ENCODE results near the gene SERTM2. TPM values are rescaled to one million over a fixed set of nuclear protein-coding genes. Genes with fewer than 3 reads are reported as not detected.

Gene SERTM2
- total RNA-seq, 6 donors from 2014 or later = 0.09 to 0.27 TPM; not detected in 4

GRCh38 chrX:111515298-111515697 lies 3.9 kb downstream of the SERTM2 start:
- peak in 1 of 2 donors; percentile 21 for DNase-seq
- TF ChIP-seq EP300 (IDR thresholded peaks at IDR 0.05) = no peak
- no peak for TF ChIP-seq CTCF (IDR thresholded peaks at IDR 0.05)
- TF ChIP-seq POLR2AphosphoS5 (IDR thresholded peaks at IDR 0.05) = no peak
- no peak for TF ChIP-seq POLR2A (IDR thresholded peaks at IDR 0.05)
- H3K36me3 ChIP-seq = no peaks in the 10 kb centered on the region
- no peak overlapping the region for H3K27ac ChIP-seq
- no peak overlapping the region for H3K4me3 ChIP-seq
- no peaks in the 10 kb centered on the region for H3K27me3 ChIP-seq
- H3K4me1 ChIP-seq = no peaks in the 10 kb centered on the region
- no peak for ATAC-seq (ENCODE audit: low FRiP score in 2 of 2)
- H3K9me3 ChIP-seq = no peaks in the 10 kb centered on the region

GRCh38 chrX:111518667-111519066 lies 7.2 kb downstream of the SERTM2 start:
- Histone ChIP-seq H3K4me1 (no peaks in the 10 kb centered on the region), H3K4me3 (no peak overlapping the region), H3K9me3 (no peaks in the 10 kb centered on the region), H3K27ac (no peak overlapping the region), H3K36me3 (no peaks in the 10 kb centered on the region), H3K27me3 (no peaks in the 10 kb centered on the region)
- WGBS, 2 donors = 74% methylated on average over 3 to 5 of the region's 5 CpGs
- DNase-seq = no peak
- ATAC-seq (ENCODE audit: low FRiP score in 2 of 2) = no peak
- TF ChIP-seq POLR2AphosphoS5 (IDR thresholded peaks at IDR 0.05) (no peak), EP300 (IDR thresholded peaks at IDR 0.05) (no peak), POLR2A (IDR thresholded peaks at IDR 0.05) (no peak), CTCF (IDR thresholded peaks at IDR 0.05) (no peak)

- 10 to 11% methylated on average over 2 of the region's 2 CpGs for WGBS, 2 donors
- Histone ChIP-seq H3K4me1 (no peaks in the 10 kb centered on the region), H3K36me3 (no peaks in the 10 kb centered on the region), H3K9me3 (no peaks in the 10 kb centered on the region), H3K27ac (no peak overlapping the region), H3K27me3 (no peaks in the 10 kb centered on the region), H3K4me3 (no peak overlapping the region)
- DNase-seq = no peak
- ATAC-seq (ENCODE audit: low FRiP score in 2 of 2) = no peak
- TF ChIP-seq EP300 (IDR thresholded peaks at IDR 0.05) = no peak
- no peak for TF ChIP-seq POLR2A (IDR thresholded peaks at IDR 0.05)
- TF ChIP-seq POLR2AphosphoS5 (IDR thresholded peaks at IDR 0.05) = no peak
Observed at GRCh38 chrX:111519215-111519614, 7.8 kb downstream of the SERTM2 start.

GRCh38 chrX:111520506-111520905 lies 9.1 kb downstream of the SERTM2 start:
- Histone ChIP-seq H3K27me3 (no peaks in the 10 kb centered on the region), H3K4me3 (no peak overlapping the region), H3K27ac (no peak overlapping the region), H3K4me1 (no peaks in the 10 kb centered on the region), H3K36me3 (no peaks in the 10 kb centered on the region), H3K9me3 (no peaks in the 10 kb centered on the region)
- TF ChIP-seq EP300 (IDR thresholded peaks at IDR 0.05) (no peak), POLR2A (IDR thresholded peaks at IDR 0.05) (no peak), POLR2AphosphoS5 (IDR thresholded peaks at IDR 0.05) (no peak), CTCF (IDR thresholded peaks at IDR 0.05) (no peak)
- ATAC-seq (ENCODE audit: low FRiP score in 2 of 2) (no peak), DNase-seq (no peak)

GRCh38 chrX:111521169-111521568 lies 9.7 kb downstream of the SERTM2 start:
- no peak for TF ChIP-seq POLR2AphosphoS5 (IDR thresholded peaks at IDR 0.05)
- TF ChIP-seq EP300 (IDR thresholded peaks at IDR 0.05) = no peak
- TF ChIP-seq POLR2A (IDR thresholded peaks at IDR 0.05) = no peak
- no peak for TF ChIP-seq CTCF (IDR thresholded peaks at IDR 0.05)
- no peaks in the 10 kb centered on the region for H3K9me3 ChIP-seq
- H3K36me3 ChIP-seq = no peaks in the 10 kb centered on the region
- no peaks in the 10 kb centered on the region for H3K27me3 ChIP-seq
- H3K27ac ChIP-seq = no peak overlapping the region
- ATAC-seq (ENCODE audit: low FRiP score in 2 of 2) (no peak), DNase-seq (no peak)
- 54 to 67% methylated on average over 1 of the region's 1 CpG for WGBS, 2 donors
- H3K4me1 ChIP-seq = no peaks in the 10 kb centered on the region
- H3K4me3 ChIP-seq = no peak overlapping the region
